ENCODE data around the gene TMEM175. TPM values are rescaled to one million over a fixed set of nuclear protein-coding genes. Genes with fewer than 3 reads are reported as not detected.
"Not testable (repeated sequence)": the region's sequence is repeated elsewhere in the genome, so short reads cannot be mapped to it uniquely, and the experiment has no call there.

Gene TMEM175
- total RNA-seq, 1 experiment from 2014 or later = 18.5 TPM

GRCh38 chr4:917992-918391 is 14.3 kb upstream of the TMEM175 start:
- H3K79me2 ChIP-seq (ENCODE audit: low read length) = peaks cover 87% of the 10 kb centered on the region
- H4K20me1 ChIP-seq (ENCODE audit: low read length) = peaks cover 13% of the 10 kb centered on the region; the same call in 1 of the 2 replicates
- H3K4me1 ChIP-seq (ENCODE audit: insufficient read depth, low read length) = no peaks in the 10 kb centered on the region
- DNase-seq = no peak
- ChIA-PET POLR2A (ENCODE audit: unreplicated experiment) (no interaction called here), CTCF (no interaction called here)
- TF ChIP-seq EZH2phosphoT487 (IDR thresholded peaks at IDR 0.05; ENCODE audit: borderline replicate concordance, low read length) (no peak), EZH2 (IDR thresholded peaks at IDR 0.05; ENCODE audit: low read length, unreplicated experiment) (no peak), CTCF (conservative IDR thresholded peaks at IDR 0.05; ENCODE audit: low read depth, low read length) (no peak)
- no peak overlapping the region for H3K27ac ChIP-seq (ENCODE audit: low read length)
- H3K4me3 ChIP-seq (ENCODE audit: low read length) = no peak overlapping the region
- no peaks in the 10 kb centered on the region for H3K27me3 ChIP-seq (ENCODE audit: low read length)
- ATAC-seq = no peak
- H3K4me2 ChIP-seq (ENCODE audit: low read length) = no peak overlapping the region
- no peak overlapping the region for H3K9ac ChIP-seq (ENCODE audit: low read length)
- intact Hi-C loops (cut with micrococcal nuclease) = no loop called here
- H2AFZ ChIP-seq (ENCODE audit: low read length) = no peak overlapping the region
- no peaks in the 10 kb centered on the region for H3K9me3 ChIP-seq (ENCODE audit: low read length)
- no peaks in the 10 kb centered on the region for H3K9me2 ChIP-seq (replicated peaks; ENCODE audit: low read length)
- no peaks in the 10 kb centered on the region for H3K36me3 ChIP-seq (ENCODE audit: low read depth, low read length)
- no TSS peak for BruUV-seq (replicated peaks)
- H3F3A ChIP-seq (ENCODE audit: low read length, unreplicated experiment) = no peaks in the 10 kb centered on the region

- BruUV-seq (replicated peaks); H3K36me3 ChIP-seq (ENCODE audit: low read depth, low read length); H3K9me2 ChIP-seq (replicated peaks; ENCODE audit: low read length); H3F3A ChIP-seq (ENCODE audit: low read length, unreplicated experiment); POLR2A ChIA-PET (ENCODE audit: unreplicated experiment); CTCF ChIA-PET; H3K27me3 ChIP-seq (ENCODE audit: low read length); DNase-seq; H2AFZ ChIP-seq (ENCODE audit: low read length); ATAC-seq; H3K9ac ChIP-seq (ENCODE audit: low read length); H3K27ac ChIP-seq (ENCODE audit: low read length); H3K9me3 ChIP-seq (ENCODE audit: low read length); H3K4me2 ChIP-seq (ENCODE audit: low read length); intact Hi-C loops (cut with micrococcal nuclease); H3K4me3 ChIP-seq (ENCODE audit: low read length); H3K4me1 ChIP-seq (ENCODE audit: insufficient read depth, low read length): not testable (repeated sequence)
- peaks cover 13% of the 10 kb centered on the region; the same call in 1 of the 2 replicates for H4K20me1 ChIP-seq (ENCODE audit: low read length)
- H3K79me2 ChIP-seq (ENCODE audit: low read length) = peaks cover 90% of the 10 kb centered on the region
These were observed 13.7 kb upstream of the TMEM175 start for GRCh38 chr4:918591-918990.

DNA sequence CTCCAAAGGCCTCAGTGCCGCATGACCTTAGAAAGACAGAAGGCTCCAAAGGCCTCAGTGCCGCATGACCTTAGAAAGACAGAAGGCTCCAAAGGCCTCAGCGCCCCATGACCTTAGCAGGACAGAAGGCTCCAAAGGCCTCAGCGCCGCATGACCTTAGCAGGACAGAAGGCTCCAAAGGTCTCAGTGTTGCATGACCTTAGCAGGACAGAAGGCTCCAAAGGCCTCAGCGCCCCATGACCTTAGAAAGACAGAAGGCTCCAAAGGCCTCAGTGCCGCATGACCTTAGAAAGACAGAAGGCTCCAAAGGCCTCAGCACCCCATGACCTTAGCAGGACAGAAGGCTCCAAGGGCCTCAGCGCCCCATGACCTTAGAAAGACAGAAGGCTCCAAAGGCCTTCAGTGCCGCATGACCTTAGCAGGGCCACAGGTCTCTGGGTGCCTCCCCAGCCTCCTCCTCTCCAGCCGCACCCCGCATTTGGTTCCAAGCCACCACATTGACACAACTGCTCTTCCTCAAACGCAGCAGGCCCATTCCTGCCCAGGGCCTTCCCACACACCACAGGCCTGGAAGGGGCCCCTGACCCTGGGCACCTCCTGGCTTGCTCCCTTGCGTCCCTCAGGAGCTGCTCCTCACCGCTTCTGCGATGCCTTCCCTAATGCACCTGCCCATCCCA is 13.1 kb upstream of the TMEM175 start:
- H3K9me3 ChIP-seq (ENCODE audit: low read length); H3F3A ChIP-seq (ENCODE audit: low read length, unreplicated experiment); H3K4me3 ChIP-seq (ENCODE audit: low read length); H3K4me2 ChIP-seq (ENCODE audit: low read length); H3K27me3 ChIP-seq (ENCODE audit: low read length); H2AFZ ChIP-seq (ENCODE audit: low read length); H3K9me2 ChIP-seq (replicated peaks; ENCODE audit: low read length); ATAC-seq; H3K36me3 ChIP-seq (ENCODE audit: low read depth, low read length); CTCF ChIA-PET; BruUV-seq (replicated peaks); H3K4me1 ChIP-seq (ENCODE audit: insufficient read depth, low read length); POLR2A ChIA-PET (ENCODE audit: unreplicated experiment); H3K9ac ChIP-seq (ENCODE audit: low read length); intact Hi-C loops (cut with micrococcal nuclease); DNase-seq; H3K27ac ChIP-seq (ENCODE audit: low read length): not testable (repeated sequence)
- Histone ChIP-seq H4K20me1 (ENCODE audit: low read length) (peaks cover 13% of the 10 kb centered on the region; the same call in 1 of the 2 replicates), H3K79me2 (ENCODE audit: low read length) (peaks cover 95% of the 10 kb centered on the region)

Measured in PC-3 (cell line).